CD4-positive, CD25-positive, alpha-beta regulatory T cell (primary cell): ENCODE measurements around the gene OR8B12. TPM values are rescaled to one million over a fixed set of nuclear protein-coding genes. Genes with fewer than 3 reads are reported as not detected.

Source experiments
- ATAC-seq, 2 donors: fragments of 150-1000 bp; cut with Tn5 transposase; one replicate each; pipeline ENCODE4 v1.10.0; 2021; ENCODE audit warnings: low read depth in 2 of 2, moderate number of reproducible peaks in 2 of 2, moderate library complexity in 1 of 2
- DNase-seq, 3 donors: peaks; one replicate each; pipeline versions ENCODE4 v3.0.0 to v3.0.0-alpha.2; 2012 to 2022; ENCODE audit warnings: mixed read lengths in 1 of 3
- H3K27ac ChIP-seq: one replicate; pipeline ENCODE4 v1.7.0; 2013; ENCODE audit warnings: mild to moderate bottlenecking, low read length; ENCODE audit not compliant: insufficient read depth, poor library complexity, severe bottlenecking
- H3K27me3 ChIP-seq: one replicate; pipeline ENCODE4 v1.7.0; 2013; ENCODE audit warnings: low read length; ENCODE audit not compliant: control insufficient read depth, insufficient read depth
- H3K36me3 ChIP-seq: one replicate; pipeline ENCODE4 v1.7.0; 2013; ENCODE audit warnings: mild to moderate bottlenecking, low read length, moderate library complexity; ENCODE audit not compliant: control insufficient read depth, insufficient read depth
- H3K4me1 ChIP-seq: 2 replicates; pipeline ENCODE4 v1.7.0; 2013; ENCODE audit warnings: mild to moderate bottlenecking, low read length; ENCODE audit not compliant: insufficient read depth, control insufficient read depth, poor library complexity, severe bottlenecking
- H3K4me3 ChIP-seq: one replicate; pipeline ENCODE4 v1.7.0; 2013; ENCODE audit warnings: low read depth, mild to moderate bottlenecking, low read length, moderate library complexity
- H3K9me3 ChIP-seq, 2 experiments: 1 replicate in 1 of 2; 2 replicates in 1 of 2; pipeline ENCODE4 v1.7.0; 2013; ENCODE audit warnings: low read length in 2 of 2, mild to moderate bottlenecking in 1 of 2, moderate library complexity in 1 of 2; ENCODE audit not compliant: control insufficient read depth in 2 of 2
- H3K27ac Mint-ChIP-seq, 3 donors: one replicate each; pipeline ENCODE4 v1.8.0; 2020 to 2022; ENCODE audit warnings: mild to moderate bottlenecking in 3 of 3, mixed read lengths in 3 of 3, moderate library complexity in 2 of 3
- H3K27me3 Mint-ChIP-seq: one replicate; pipeline ENCODE4 v1.8.0; 2022; ENCODE audit warnings: mild to moderate bottlenecking, mixed read lengths
- H3K36me3 Mint-ChIP-seq: one replicate; pipeline ENCODE4 v1.8.0; 2020; ENCODE audit warnings: mixed read lengths
- H3K4me1 Mint-ChIP-seq, 4 donors: one replicate each; pipeline ENCODE4 v1.8.0; 2020 to 2022; ENCODE audit warnings: mixed read lengths in 4 of 4, mild to moderate bottlenecking in 1 of 4
- H3K4me3 Mint-ChIP-seq, 4 donors: one replicate each; pipeline ENCODE4 v1.8.0; 2020 to 2022; ENCODE audit warnings: mild to moderate bottlenecking in 4 of 4, mixed read lengths in 4 of 4, moderate library complexity in 3 of 4
- H3K9me3 Mint-ChIP-seq, 7 donors: one replicate each; pipeline ENCODE4 v1.8.0; 2020 to 2022; ENCODE audit warnings: mixed read lengths in 7 of 7, mild to moderate bottlenecking in 3 of 7, moderate library complexity in 2 of 7
- polyA plus RNA-seq, 4 donors: library from polyadenylated mRNA; unstranded; fragments of 300-500 nt; fragmentation: Illumina TruSeq; gene quantifications; one replicate each; pipeline ENCODE4 v1.2.3, GENCODE V29; 2021
- total RNA-seq: library from RNA; stranded (reverse); gene quantifications from one replicate; pipeline ENCODE4 v1.2.3, GENCODE V29; 2022

OR8B12 gene
- total and polyA plus RNA-seq, 5 donors from 2014 or later: not detected

DNA sequence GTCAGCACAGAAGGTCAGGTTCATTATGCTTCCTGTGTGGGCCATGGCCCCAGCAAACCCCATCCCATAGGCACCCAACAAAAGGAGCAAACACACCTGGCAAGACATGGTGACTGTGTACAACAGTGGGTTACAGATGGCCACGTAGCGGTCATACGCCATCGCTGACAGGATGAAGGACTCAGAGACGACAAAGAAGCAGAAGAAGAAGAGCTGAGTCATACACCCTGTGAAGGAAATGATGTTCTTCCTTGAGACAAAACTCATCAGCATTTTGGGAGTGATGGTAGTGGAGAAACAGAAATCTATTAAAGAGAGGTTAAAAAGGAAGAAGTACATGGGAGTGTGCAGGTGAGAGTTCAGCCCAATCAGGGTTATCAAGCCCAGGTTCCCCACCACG lies 309 bp downstream of the OR8B12 start:
- Mint-ChIP-seq H3K4me1 (no peaks in the 10 kb centered on the region), H3K36me3 (no peaks in the 10 kb centered on the region), H3K27me3 (peaks cover 15% of the 10 kb centered on the region), H3K4me3 (no peak overlapping the region), H3K27ac (no peak overlapping the region), H3K9me3 (peaks cover 0 to 2% (median 0%) of the 10 kb centered on the region in 7 donors)
- H3K36me3 ChIP-seq: no peaks in the 10 kb centered on the region
- H3K27ac ChIP-seq: no peak overlapping the region
- H3K9me3 ChIP-seq: no peaks in the 10 kb centered on the region
- no peak for ATAC-seq
- DNase-seq: no peak
- H3K4me3 ChIP-seq: no peak overlapping the region
- no peaks in the 10 kb centered on the region for H3K4me1 ChIP-seq
- no peaks in the 10 kb centered on the region for H3K27me3 ChIP-seq

DNA sequence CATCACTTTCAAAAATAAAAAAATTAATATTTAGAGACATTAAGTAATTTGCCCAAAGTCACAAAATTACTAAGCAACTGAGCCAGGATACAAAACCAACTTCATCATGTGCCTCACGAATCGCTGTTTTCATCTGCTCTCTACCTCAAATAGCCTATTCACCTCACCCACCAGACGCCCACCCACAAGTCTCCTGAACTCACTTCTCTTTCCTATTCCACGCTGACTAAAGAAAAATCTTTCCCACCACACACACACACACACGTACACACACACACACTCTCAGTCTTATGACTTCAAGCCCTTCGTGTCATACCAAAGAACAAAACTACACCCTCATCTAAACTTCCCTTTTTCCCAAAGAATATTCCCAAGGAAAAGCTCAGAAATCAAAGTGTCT lies 2.2 kb downstream of the OR8B12 start:
- Mint-ChIP-seq H3K4me1 (no peaks in the 10 kb centered on the region), H3K27me3 (peaks cover 10% of the 10 kb centered on the region), H3K9me3 (peaks cover 0 to 2% (median 0%) of the 10 kb centered on the region in 7 donors), H3K27ac (no peak overlapping the region), H3K4me3 (no peak overlapping the region), H3K36me3 (no peaks in the 10 kb centered on the region)
- Histone ChIP-seq H3K4me3 (no peak overlapping the region), H3K36me3 (no peaks in the 10 kb centered on the region), H3K27ac (no peak overlapping the region), H3K4me1 (no peaks in the 10 kb centered on the region), H3K9me3 (no peaks in the 10 kb centered on the region), H3K27me3 (no peaks in the 10 kb centered on the region)
- no peak for DNase-seq
- ATAC-seq: no peak

DNA sequence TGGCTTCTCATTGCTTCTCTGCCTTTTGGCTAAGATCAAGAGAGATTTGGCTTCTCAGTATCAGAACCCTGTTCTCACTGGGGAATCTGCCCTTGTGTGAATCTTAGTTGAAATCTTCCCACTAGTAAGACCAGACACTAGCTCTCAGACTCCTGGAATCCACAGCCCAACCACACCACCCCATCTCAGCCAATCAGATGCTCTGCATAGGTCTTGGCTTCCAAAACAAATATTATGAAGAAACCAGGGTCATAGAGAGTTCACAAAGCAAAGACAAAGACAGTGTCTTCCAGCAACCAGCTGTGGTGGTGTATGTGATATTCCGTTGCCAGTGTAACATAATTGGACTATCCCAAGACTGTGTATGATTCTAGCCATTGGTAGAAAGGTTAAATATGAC lies 5.4 kb downstream of the OR8B12 start:
- H3K27me3 Mint-ChIP-seq: no peaks in the 10 kb centered on the region
- no peaks in the 10 kb centered on the region for H3K4me1 Mint-ChIP-seq
- Histone ChIP-seq H3K27ac (no peak overlapping the region), H3K27me3 (no peaks in the 10 kb centered on the region), H3K9me3 (no peaks in the 10 kb centered on the region), H3K4me1 (no peaks in the 10 kb centered on the region), H3K4me3 (no peak overlapping the region), H3K36me3 (no peaks in the 10 kb centered on the region)
- no peak overlapping the region for H3K4me3 Mint-ChIP-seq
- no peaks in the 10 kb centered on the region for H3K36me3 Mint-ChIP-seq
- DNase-seq (no peak), ATAC-seq (no peak)
- peaks cover 0 to 3% (median 0%) of the 10 kb centered on the region in 7 donors for H3K9me3 Mint-ChIP-seq
- no peak overlapping the region for H3K27ac Mint-ChIP-seq

DNA sequence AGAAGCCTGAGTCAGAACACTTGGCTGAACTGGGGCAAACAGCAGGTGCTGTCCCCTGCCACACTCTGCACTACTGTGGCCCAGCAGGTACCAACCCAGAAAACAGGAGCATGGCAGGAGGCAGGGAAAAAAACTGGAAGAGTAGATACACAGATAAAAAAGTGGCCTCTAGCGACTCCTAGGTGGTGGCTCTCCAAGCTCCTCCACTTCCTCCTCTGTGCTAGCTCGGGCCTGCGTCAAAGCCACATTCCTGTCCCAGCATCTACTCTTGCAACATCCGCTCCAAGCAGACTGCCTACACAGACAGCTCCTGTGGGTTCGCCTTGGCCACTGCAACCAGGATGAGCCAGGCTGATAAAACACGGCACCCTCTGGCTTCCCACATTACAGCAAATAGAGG lies 6.9 kb downstream of the OR8B12 start:
- H3K27me3 Mint-ChIP-seq: no peaks in the 10 kb centered on the region
- no peaks in the 10 kb centered on the region for H3K4me1 Mint-ChIP-seq
- no peak for DNase-seq
- H3K27me3 ChIP-seq: no peaks in the 10 kb centered on the region
- H3K9me3 ChIP-seq: no peaks in the 10 kb centered on the region
- H3K9me3 Mint-ChIP-seq: peaks cover 0 to 3% (median 0%) of the 10 kb centered on the region in 7 donors
- H3K27ac Mint-ChIP-seq: no peak overlapping the region
- H3K4me1 ChIP-seq: no peaks in the 10 kb centered on the region
- ATAC-seq: no peak
- no peak overlapping the region for H3K27ac ChIP-seq
- no peak overlapping the region for H3K4me3 Mint-ChIP-seq
- no peak overlapping the region for H3K4me3 ChIP-seq
- H3K36me3 ChIP-seq: no peaks in the 10 kb centered on the region
- H3K36me3 Mint-ChIP-seq: no peaks in the 10 kb centered on the region

DNA sequence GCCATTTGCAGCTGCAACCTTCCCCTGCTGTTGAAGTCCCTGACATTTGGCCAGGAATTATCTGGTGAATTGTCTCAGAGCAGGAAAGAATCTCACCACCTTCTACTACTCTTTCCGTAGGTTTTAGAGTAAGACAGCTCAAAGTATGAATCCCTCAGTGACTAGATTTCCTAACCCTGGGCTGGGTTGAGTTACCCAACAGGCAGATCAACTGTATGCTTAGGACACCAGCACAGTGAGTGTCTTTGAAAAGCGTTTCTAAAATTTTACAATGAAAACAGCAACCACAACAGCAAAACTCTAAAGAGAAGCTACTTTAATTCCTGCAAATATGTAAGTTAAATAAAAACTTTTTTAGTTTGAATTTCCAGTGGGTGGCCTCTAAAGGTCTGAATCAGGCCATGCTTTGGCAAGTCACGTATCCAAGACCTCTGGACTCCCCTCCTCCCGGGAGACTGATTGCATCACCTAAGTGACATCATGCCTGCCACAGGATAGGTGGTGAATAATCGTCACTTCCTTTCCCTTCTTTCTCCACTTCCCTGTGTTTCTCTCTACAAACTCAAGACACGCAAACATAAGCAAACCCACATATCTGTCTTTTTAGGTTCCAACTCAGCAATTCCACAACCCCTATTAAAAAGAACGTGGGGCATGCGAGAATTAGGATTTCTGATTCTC lies 7.8 kb downstream of the OR8B12 start:
- Histone ChIP-seq H3K27ac (no peak overlapping the region), H3K4me1 (no peaks in the 10 kb centered on the region), H3K9me3 (no peaks in the 10 kb centered on the region), H3K36me3 (no peaks in the 10 kb centered on the region), H3K4me3 (no peak overlapping the region), H3K27me3 (no peaks in the 10 kb centered on the region)
- Mint-ChIP-seq H3K36me3 (no peaks in the 10 kb centered on the region), H3K27ac (no peak overlapping the region), H3K4me1 (no peaks in the 10 kb centered on the region), H3K4me3 (peak overlapping the region in 1 of 4 donors; percentile 26), H3K9me3 (peaks cover 0 to 3% (median 0%) of the 10 kb centered on the region in 7 donors), H3K27me3 (no peaks in the 10 kb centered on the region)
- ATAC-seq: no peak
- DNase-seq: no peak

DNA sequence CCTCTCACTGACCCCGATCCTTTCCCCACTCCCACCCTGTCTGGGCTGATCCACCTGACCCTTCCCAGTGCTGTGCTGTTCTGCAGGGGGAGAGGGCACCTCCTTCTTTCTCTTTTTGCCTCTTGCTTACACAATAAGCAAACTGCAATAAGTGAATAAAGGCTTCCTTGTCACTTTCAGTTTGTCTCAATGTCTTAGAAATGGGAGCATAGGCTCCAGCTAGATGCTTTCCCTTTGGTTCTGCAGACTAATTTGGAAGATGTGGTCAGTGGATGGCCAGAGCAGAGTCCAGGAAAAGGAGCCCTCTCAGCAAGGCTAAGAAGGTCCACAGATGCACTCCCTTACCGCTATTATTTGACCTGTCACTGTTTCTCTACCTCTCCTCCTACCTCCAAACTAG lies 9.4 kb downstream of the OR8B12 start:
- Histone ChIP-seq H3K36me3 (no peaks in the 10 kb centered on the region), H3K4me3 (no peak overlapping the region), H3K4me1 (no peaks in the 10 kb centered on the region), H3K9me3 (no peaks in the 10 kb centered on the region), H3K27me3 (peaks cover 2% of the 10 kb centered on the region), H3K27ac (no peak overlapping the region)
- no peak for ATAC-seq
- Mint-ChIP-seq H3K27ac (no peak overlapping the region), H3K36me3 (no peaks in the 10 kb centered on the region), H3K4me3 (no peak overlapping the region), H3K4me1 (no peaks in the 10 kb centered on the region), H3K27me3 (no peaks in the 10 kb centered on the region), H3K9me3 (peaks cover 0 to 3% (median 2%) of the 10 kb centered on the region in 7 donors)
- no peak for DNase-seq

DNA sequence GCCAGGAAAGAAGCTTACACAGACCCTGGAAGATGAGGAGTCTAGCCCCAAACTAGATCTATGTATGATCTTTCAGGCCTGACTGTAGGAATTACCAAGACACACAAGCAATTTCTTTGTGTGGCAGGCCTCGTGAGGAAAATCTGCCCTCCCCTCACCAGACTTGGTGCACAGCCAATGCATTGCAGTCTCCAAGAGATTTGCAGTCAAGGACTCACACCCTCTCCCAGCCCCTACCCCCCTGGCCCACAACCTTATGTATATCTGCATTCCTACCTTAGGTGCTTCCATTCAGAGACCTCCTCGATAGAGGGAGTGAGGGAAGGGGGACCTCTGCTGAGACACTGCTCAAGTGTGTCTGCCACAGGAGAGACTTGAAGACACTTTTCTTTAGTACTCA lies 9.8 kb downstream of the OR8B12 start:
- DNase-seq: no peak
- Histone ChIP-seq H3K27ac (no peak overlapping the region), H3K4me1 (no peaks in the 10 kb centered on the region), H3K36me3 (no peaks in the 10 kb centered on the region), H3K4me3 (no peak overlapping the region), H3K27me3 (peaks cover 2% of the 10 kb centered on the region), H3K9me3 (no peaks in the 10 kb centered on the region)
- H3K36me3 Mint-ChIP-seq: no peaks in the 10 kb centered on the region
- H3K9me3 Mint-ChIP-seq: peaks cover 0 to 8% (median 4%) of the 10 kb centered on the region in 7 donors
- H3K27me3 Mint-ChIP-seq: no peaks in the 10 kb centered on the region
- no peak overlapping the region for H3K4me3 Mint-ChIP-seq
- H3K27ac Mint-ChIP-seq: no peak overlapping the region
- no peaks in the 10 kb centered on the region for H3K4me1 Mint-ChIP-seq
- no peak for ATAC-seq

DNA sequence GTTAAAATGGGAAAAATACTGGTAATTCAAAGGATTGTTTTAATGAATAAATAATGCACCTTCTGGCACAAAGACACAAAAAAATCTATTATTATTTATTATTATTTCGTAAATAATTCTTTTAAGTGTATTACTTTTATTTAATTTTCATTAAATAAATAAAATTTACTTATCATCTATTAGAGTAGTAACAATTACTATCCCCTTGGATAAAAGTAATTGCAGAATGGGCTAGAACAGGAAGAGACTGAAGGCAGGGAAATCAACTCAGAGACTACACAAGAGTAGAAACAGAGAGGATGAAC lies 23.0 kb downstream of the OR8B12 start:
- H3K36me3 Mint-ChIP-seq: no peaks in the 10 kb centered on the region
- Histone ChIP-seq H3K36me3 (no peaks in the 10 kb centered on the region), H3K9me3 (no peaks in the 10 kb centered on the region), H3K27ac (no peak overlapping the region), H3K4me3 (no peak overlapping the region), H3K27me3 (no peaks in the 10 kb centered on the region), H3K4me1 (no peaks in the 10 kb centered on the region)
- H3K27ac Mint-ChIP-seq: no peak overlapping the region
- no peak overlapping the region for H3K4me3 Mint-ChIP-seq
- ATAC-seq: no peak
- H3K4me1 Mint-ChIP-seq: no peaks in the 10 kb centered on the region
- H3K9me3 Mint-ChIP-seq: peaks cover 0 to under 1% (median 0%) of the 10 kb centered on the region in 7 donors
- DNase-seq: no peak
- H3K27me3 Mint-ChIP-seq: peaks cover 8% of the 10 kb centered on the region
